Effector memory CD8-positive, alpha-beta T cell (primary cell): ENCODE results near the gene SNAI1.
A peak's percentile ranks its signal among the peaks of the same experiment; 100 is the strongest.

Experiments
- ATAC-seq: fragments of 150-1000 bp; cut with Tn5 transposase; replicated peaks from 2 replicates; pipeline ENCODE4 v1.10.0; 2021; ENCODE audit warnings: mild to moderate bottlenecking, moderate library complexity
- DNase-seq, 3 experiments: peaks; one replicate each; pipeline ENCODE4 v3.0.0; 2021
- H3K27ac Mint-ChIP-seq, 2 donors: one replicate each; pipeline ENCODE4 v1.8.0; 2022; ENCODE audit warnings: mild to moderate bottlenecking in 2 of 2, mixed read lengths in 2 of 2, moderate library complexity in 2 of 2
- H3K27me3 Mint-ChIP-seq, 2 donors: one replicate each; pipeline ENCODE4 v1.8.0; 2022; ENCODE audit warnings: mixed read lengths in 2 of 2
- H3K36me3 Mint-ChIP-seq: one replicate; pipeline ENCODE4 v1.8.0; 2022; ENCODE audit warnings: mild to moderate bottlenecking, moderate library complexity, mixed read lengths; ENCODE audit not compliant: insufficient read depth
- H3K4me1 Mint-ChIP-seq, 2 donors: one replicate each; pipeline ENCODE4 v1.8.0; 2022; ENCODE audit warnings: low read depth in 2 of 2, mixed read lengths in 2 of 2
- H3K4me3 Mint-ChIP-seq, 2 donors: one replicate each; pipeline ENCODE4 v1.8.0; 2022; ENCODE audit warnings: mild to moderate bottlenecking in 2 of 2, mixed read lengths in 2 of 2, moderate library complexity in 2 of 2
- H3K9me3 Mint-ChIP-seq, 2 donors: one replicate each; pipeline ENCODE4 v1.8.0; 2022; ENCODE audit warnings: mixed read lengths in 2 of 2
- total RNA-seq, 9 experiments: gene quantifications; one replicate each; lab custom pipeline; 2026; lab: John Stamatoyannopoulos, UW

Gene SNAI1
- 0.59 to 22.9 (median 1.3) reads per million in 9 experiments for total RNA-seq

- ATAC-seq (peak; percentile 93), DNase-seq (peak; percentile 73 to 81 (median 77))
- H3K36me3 Mint-ChIP-seq = peaks cover 14% of the 10 kb centered on the region
- no peaks in the 10 kb centered on the region for H3K9me3 Mint-ChIP-seq
- peak within 1 kb of the TSS; percentile 64 to 73 for H3K4me3 Mint-ChIP-seq
- peaks cover 0 to 10% of the 10 kb centered on the region in 2 donors for H3K27me3 Mint-ChIP-seq
- H3K27ac Mint-ChIP-seq = peak within 1 kb of the TSS; percentile 35 to 71
- peaks cover 13 to 17% of the 10 kb centered on the region in 2 donors for H3K4me1 Mint-ChIP-seq
These were observed at the start of gene SNAI1 for GRCh38 chr20:49982346-49983122. Gene SNAI1, plus strand, starts transcription at chr20:49982980. Its CDS starts 80 bp downstream, at chr20:49983060.

GRCh38 chr20:49935746-49936152 is 47.0 kb upstream of the SNAI1 start:
- DNase-seq = no peak
- H3K9me3 Mint-ChIP-seq = no peaks in the 10 kb centered on the region
- H3K4me3 Mint-ChIP-seq = peak overlapping the region; percentile 94 to 97
- H3K36me3 Mint-ChIP-seq = peaks cover 31% of the 10 kb centered on the region
- no peaks in the 10 kb centered on the region for H3K27me3 Mint-ChIP-seq
- H3K27ac Mint-ChIP-seq = peak overlapping the region; percentile 95 to 96
- peaks cover 27 to 46% of the 10 kb centered on the region in 2 donors for H3K4me1 Mint-ChIP-seq
- ATAC-seq = peak; percentile 1

DNA sequence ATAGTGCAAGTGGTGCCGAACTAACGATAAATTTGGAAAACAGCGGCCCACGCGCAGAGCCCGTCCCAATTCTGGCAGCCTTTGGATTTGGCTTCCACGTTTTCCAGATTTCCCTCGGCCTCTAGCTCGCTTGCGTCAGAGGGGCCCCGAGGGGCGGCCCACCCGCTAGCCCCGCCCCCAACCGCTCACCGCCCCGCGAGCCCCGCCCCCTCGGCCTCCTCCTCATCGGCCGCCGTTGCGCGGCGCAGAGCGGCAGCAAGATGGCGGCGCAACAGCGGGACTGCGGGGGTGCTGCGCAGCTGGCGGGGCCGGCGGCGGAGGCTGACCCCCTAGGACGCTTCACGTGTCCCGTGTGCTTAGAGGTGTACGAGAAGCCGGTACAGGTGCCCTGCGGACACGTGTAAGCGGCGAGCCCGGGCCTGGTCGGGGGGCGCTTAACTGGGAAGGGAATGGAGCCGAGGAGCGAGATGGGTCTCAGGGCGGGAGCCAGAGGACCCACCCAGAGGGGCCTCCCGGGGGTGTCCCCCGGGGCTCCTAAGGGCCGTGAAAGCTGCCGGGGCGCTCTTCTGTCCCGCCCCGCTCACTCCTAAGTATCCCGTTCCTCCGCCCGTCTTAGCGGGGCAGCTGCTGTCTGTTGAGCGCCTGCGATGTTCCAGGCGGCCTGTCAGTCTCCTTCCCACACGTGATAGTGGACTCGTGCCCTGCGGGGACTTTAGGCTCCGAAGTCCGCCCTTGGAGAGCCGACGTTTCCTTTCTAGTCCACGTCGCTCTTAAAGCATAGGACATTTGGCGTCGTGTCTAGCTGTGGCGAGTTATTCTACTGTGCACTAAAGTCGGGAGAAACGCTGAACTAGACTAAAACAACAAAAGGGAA is 46.4 kb upstream of the SNAI1 start, which contains the start of gene RNF114:
TSS of gene RNF114 (plus strand) at position 245 of the 874 bp plus-strand sequence. CDS start at position 261, 16 bp downstream.
- no peaks in the 10 kb centered on the region for H3K9me3 Mint-ChIP-seq
- peaks cover 38% of the 10 kb centered on the region for H3K36me3 Mint-ChIP-seq
- peak within 1 kb of the TSS; percentile 95 to 96 for H3K27ac Mint-ChIP-seq
- H3K4me1 Mint-ChIP-seq = peaks cover 34 to 52% of the 10 kb centered on the region in 2 donors
- peak within 1 kb of the TSS; percentile 94 to 97 for H3K4me3 Mint-ChIP-seq
- DNase-seq (peak; percentile 81 to 83 (median 83)), ATAC-seq (peak; percentile 91)
- no peaks in the 10 kb centered on the region for H3K27me3 Mint-ChIP-seq

- DNase-seq (no peak), ATAC-seq (peak; percentile 5)
- H3K27ac Mint-ChIP-seq = peak overlapping the region; percentile 95 to 96
- no peaks in the 10 kb centered on the region for H3K27me3 Mint-ChIP-seq
- H3K4me3 Mint-ChIP-seq = peak overlapping the region; percentile 94 to 97
- H3K36me3 Mint-ChIP-seq = peaks cover 47% of the 10 kb centered on the region
- H3K4me1 Mint-ChIP-seq = peaks cover 37 to 55% of the 10 kb centered on the region in 2 donors
- no peaks in the 10 kb centered on the region for H3K9me3 Mint-ChIP-seq
These were observed 45.5 kb upstream of the SNAI1 start for GRCh38 chr20:49937027-49937929.

- H3K27me3 Mint-ChIP-seq = no peaks in the 10 kb centered on the region
- no peak for ATAC-seq
- no peak for DNase-seq
- H3K27ac Mint-ChIP-seq = peak overlapping the region; percentile 81 to 84
- peak overlapping the region; percentile 94 to 97 for H3K4me3 Mint-ChIP-seq
- H3K36me3 Mint-ChIP-seq = peaks cover 59% of the 10 kb centered on the region
- H3K4me1 Mint-ChIP-seq = peaks cover 37 to 55% of the 10 kb centered on the region in 2 donors
- H3K9me3 Mint-ChIP-seq = no peaks in the 10 kb centered on the region
These were observed 44.3 kb upstream of the SNAI1 start for GRCh38 chr20:49938173-49939163.

DNA sequence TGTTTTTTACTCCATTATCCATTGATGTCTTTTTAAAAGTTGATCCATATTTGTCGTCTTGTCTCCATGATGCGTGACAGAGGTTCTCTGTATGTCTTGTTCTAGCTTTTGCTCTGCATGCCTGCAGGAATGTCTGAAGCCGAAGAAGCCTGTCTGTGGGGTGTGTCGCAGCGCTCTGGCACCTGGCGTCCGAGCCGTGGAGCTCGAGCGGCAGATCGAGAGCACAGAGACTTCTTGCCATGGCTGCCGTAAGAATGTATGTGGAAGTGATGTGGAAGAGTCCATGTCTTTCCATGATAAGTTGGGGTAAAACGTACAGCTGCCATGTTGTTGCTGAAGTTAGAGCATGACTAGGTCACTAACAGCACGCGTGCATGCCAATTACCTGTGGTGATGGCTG is 41.3 kb upstream of the SNAI1 start:
- H3K4me3 Mint-ChIP-seq = no peak overlapping the region
- no peaks in the 10 kb centered on the region for H3K27me3 Mint-ChIP-seq
- H3K27ac Mint-ChIP-seq = no peak overlapping the region
- H3K4me1 Mint-ChIP-seq = peaks cover 42 to 51% of the 10 kb centered on the region in 2 donors
- no peaks in the 10 kb centered on the region for H3K9me3 Mint-ChIP-seq
- no peak for ATAC-seq
- no peak for DNase-seq
- peaks cover 76% of the 10 kb centered on the region for H3K36me3 Mint-ChIP-seq

GRCh38 chr20:49942303-49942702 is 40.5 kb upstream of the SNAI1 start:
- Mint-ChIP-seq H3K27me3 (no peaks in the 10 kb centered on the region), H3K9me3 (no peaks in the 10 kb centered on the region), H3K4me3 (no peak overlapping the region), H3K27ac (no peak overlapping the region), H3K36me3 (peaks cover 78% of the 10 kb centered on the region), H3K4me1 (peaks cover 35 to 47% of the 10 kb centered on the region in 2 donors)
- no peak for DNase-seq
- ATAC-seq = no peak

DNA sequence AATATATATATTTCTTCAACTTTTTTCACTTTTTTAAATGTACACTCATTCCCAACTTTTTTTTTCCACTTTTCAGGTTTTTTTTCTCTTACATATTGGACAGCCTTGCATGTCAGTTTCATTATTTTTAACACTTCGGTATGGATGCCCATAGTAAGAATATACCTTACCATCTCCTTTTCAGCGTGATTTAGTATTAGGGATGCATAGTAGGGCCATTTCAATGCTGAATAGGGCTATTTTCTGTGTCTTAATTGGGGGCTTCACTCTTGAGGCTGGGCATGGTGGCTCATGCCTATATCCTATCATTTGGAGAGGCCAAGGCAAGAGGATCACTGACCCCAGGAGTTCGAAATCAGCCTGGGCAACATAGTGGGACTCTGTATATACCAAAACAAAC is 39.8 kb upstream of the SNAI1 start:
- Mint-ChIP-seq H3K9me3 (no peaks in the 10 kb centered on the region), H3K4me3 (no peak overlapping the region), H3K27me3 (no peaks in the 10 kb centered on the region), H3K27ac (no peak overlapping the region), H3K4me1 (peaks cover 30 to 41% of the 10 kb centered on the region in 2 donors), H3K36me3 (peaks cover 84% of the 10 kb centered on the region)
- ATAC-seq = no peak
- no peak for DNase-seq

GRCh38 chr20:49945306-49945700 is 37.5 kb upstream of the SNAI1 start:
- H3K36me3 Mint-ChIP-seq = peaks cover 98% of the 10 kb centered on the region
- H3K9me3 Mint-ChIP-seq = no peaks in the 10 kb centered on the region
- H3K4me1 Mint-ChIP-seq = peaks cover 20 to 24% of the 10 kb centered on the region in 2 donors
- no peak overlapping the region for H3K27ac Mint-ChIP-seq
- H3K4me3 Mint-ChIP-seq = no peak overlapping the region
- H3K27me3 Mint-ChIP-seq = no peaks in the 10 kb centered on the region
- DNase-seq (no peak), ATAC-seq (no peak)

DNA sequence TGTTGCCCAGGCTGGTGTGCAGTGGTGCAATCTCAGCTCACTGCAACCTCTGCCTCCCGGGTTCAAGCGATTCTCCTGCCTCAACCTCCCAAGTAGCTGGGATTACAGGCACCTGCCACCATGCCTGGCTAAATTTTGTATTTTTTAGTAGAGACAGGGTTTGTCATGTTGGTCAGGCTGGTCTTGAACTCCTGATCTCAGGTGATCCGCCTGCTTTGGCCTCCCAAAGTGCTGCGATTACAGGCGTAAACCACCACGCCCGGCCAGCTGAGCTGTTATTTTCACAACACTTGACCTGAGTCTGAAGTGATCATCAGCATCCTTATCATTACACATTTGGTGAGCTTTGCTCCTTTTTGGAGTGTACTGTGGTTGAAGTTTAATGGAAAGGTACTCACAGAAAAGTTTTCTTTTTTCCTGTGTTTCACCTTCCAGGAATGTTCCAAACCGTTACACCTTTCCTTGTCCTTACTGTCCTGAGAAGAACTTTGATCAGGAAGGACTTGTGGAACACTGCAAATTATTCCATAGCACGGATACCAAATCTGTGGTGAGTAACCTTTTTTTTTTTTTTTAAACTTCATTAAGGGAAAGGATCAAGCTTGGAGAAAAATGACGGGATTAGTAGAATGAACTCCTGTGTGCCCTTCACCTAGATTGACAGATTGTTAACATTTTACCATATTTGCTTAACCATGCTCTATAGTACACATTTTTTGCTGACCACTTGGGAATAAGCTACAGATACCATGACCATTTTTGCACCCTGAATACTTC is 36.9 kb upstream of the SNAI1 start:
- ATAC-seq (no peak), DNase-seq (no peak)
- H3K9me3 Mint-ChIP-seq = no peaks in the 10 kb centered on the region
- H3K4me3 Mint-ChIP-seq = no peak overlapping the region
- H3K36me3 Mint-ChIP-seq = peaks cover 98% of the 10 kb centered on the region
- no peak overlapping the region for H3K27ac Mint-ChIP-seq
- peaks cover 18 to 21% of the 10 kb centered on the region in 2 donors for H3K4me1 Mint-ChIP-seq
- H3K27me3 Mint-ChIP-seq = no peaks in the 10 kb centered on the region

DNA sequence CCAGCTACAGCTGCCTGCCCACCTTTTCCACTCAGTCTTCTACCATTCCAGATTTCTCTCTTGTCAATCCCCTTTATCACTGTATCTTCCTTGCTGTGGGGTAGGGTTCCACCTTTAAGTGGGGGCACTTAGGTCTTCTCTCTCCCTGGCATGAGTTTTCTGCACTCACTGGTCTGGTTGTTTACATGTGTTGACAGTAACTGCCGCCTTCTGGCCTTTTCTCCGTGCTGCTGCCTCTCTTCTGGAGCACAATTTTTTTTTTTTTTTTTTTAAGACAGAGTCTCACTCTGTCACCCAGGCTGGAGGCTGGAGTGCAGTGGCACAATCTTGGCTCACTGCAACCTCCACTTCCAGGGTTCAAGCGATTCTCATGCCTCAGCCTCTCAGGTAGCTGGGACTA is 34.6 kb upstream of the SNAI1 start:
- DNase-seq = no peak
- H3K4me1 Mint-ChIP-seq = peaks cover 10 to 13% of the 10 kb centered on the region in 2 donors
- no peak for ATAC-seq
- peak overlapping the region in 1 of 2 donors; percentile 6 for H3K27ac Mint-ChIP-seq
- no peak overlapping the region for H3K4me3 Mint-ChIP-seq
- H3K9me3 Mint-ChIP-seq = no peaks in the 10 kb centered on the region
- H3K27me3 Mint-ChIP-seq = no peaks in the 10 kb centered on the region
- H3K36me3 Mint-ChIP-seq = peaks cover 97% of the 10 kb centered on the region
